Putamen (tissue), 1 donor: ENCODE results near the gene KCNMB1.

ENCODE experiments used
- DNase-seq: peaks from one replicate; pipeline ENCODE4 v3.0.0-alpha.2; 2016; ENCODE audit warnings: low spot score

The KCNMB1 gene

GRCh38 chr5:170339780-170340167 lies 49.4 kb downstream of the KCNMB1 start:
- no peak for DNase-seq

- no peak for DNase-seq
These were observed 50.0 kb downstream of the KCNMB1 start for GRCh38 chr5:170338933-170339779.

DNA sequence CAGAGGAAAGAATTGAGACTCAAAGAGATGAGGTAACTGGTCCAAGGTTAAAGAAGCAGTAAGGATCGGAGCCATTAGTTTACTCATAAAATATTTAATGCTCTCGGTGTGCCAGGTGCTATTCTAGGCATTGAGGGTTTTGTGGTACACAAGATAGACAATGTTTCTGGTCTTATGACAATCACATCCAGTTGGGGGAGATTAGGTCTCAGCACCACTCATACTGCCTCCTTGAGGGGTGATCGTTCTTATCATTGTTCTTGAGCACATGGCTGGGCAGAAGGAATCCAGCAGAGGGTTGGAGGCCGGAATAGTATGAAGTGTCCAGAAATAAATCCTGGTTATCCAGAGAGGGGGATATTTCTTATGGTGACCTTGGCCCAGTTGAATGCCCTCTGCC lies 50.9 kb downstream of the KCNMB1 start:
- no peak for DNase-seq

GRCh38 chr5:170337045-170337733 lies 52.0 kb downstream of the KCNMB1 start:
- DNase-seq, result no peak

GRCh38 chr5:170336065-170336464 lies 53.1 kb downstream of the KCNMB1 start:
- no peak for DNase-seq

GRCh38 chr5:170334626-170335025 lies 54.5 kb downstream of the KCNMB1 start:
- DNase-seq, result no peak

GRCh38 chr5:170333161-170333910 lies 55.8 kb downstream of the KCNMB1 start:
- no peak for DNase-seq

GRCh38 chr5:170332058-170332457 lies 57.1 kb downstream of the KCNMB1 start:
- DNase-seq, result no peak

GRCh38 chr5:170330568-170331054 lies 58.6 kb downstream of the KCNMB1 start:
- no peak for DNase-seq

- DNase-seq, result no peak
These were observed 59.6 kb downstream of the KCNMB1 start for GRCh38 chr5:170329524-170329923.

DNA sequence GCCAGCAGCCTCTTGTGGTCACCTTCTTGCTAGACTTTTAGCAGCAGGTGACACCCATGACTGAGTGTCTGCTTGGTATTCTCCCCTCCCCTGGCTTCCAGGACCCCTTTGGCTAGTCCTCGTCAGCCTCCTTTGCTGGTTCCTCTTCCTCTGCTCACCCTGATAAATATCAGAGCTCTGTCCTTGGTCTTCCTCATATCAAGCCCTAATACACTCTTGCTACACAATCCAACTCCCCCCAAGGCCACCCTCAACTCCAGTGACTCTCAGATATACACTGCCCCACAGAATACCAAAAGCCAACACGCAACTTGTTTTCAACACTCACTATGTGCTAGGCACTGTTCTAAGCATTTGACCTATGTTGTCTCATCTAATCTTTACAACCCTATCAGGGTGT lies 61.3 kb downstream of the KCNMB1 start:
- DNase-seq, result no peak

GRCh38 chr5:170327168-170327567 lies 62.0 kb downstream of the KCNMB1 start:
- no peak for DNase-seq
